Endothelial cell (in vitro differentiated cells): ENCODE data around the gene RNF10. TPM values are rescaled to one million over a fixed set of nuclear protein-coding genes. Genes with fewer than 3 reads are reported as not detected.
A peak's percentile ranks its signal among the peaks of the same experiment; 100 is the strongest.

Source experiments
- DNase-seq: peaks from one replicate; pipeline ENCODE4 v3.0.0; 2021; ENCODE audit warnings: low spot score
- H3K27ac Mint-ChIP-seq: one replicate; pipeline ENCODE4 v1.8.0; 2021; ENCODE audit warnings: mixed read lengths, inconsistent platforms; ENCODE audit not compliant: unreplicated experiment
- H3K27me3 Mint-ChIP-seq: one replicate; pipeline ENCODE4 v1.8.0; 2021; ENCODE audit warnings: mild to moderate bottlenecking, moderate library complexity, mixed read lengths, inconsistent platforms; ENCODE audit not compliant: unreplicated experiment
- H3K36me3 Mint-ChIP-seq: one replicate; pipeline ENCODE4 v1.8.0; 2021; ENCODE audit warnings: mild to moderate bottlenecking, low read depth, mixed read lengths, inconsistent platforms; ENCODE audit not compliant: unreplicated experiment
- H3K4me1 Mint-ChIP-seq: one replicate; pipeline ENCODE4 v1.8.0; 2021; ENCODE audit warnings: mild to moderate bottlenecking, mixed read lengths, inconsistent platforms; ENCODE audit not compliant: unreplicated experiment
- H3K4me3 Mint-ChIP-seq: one replicate; pipeline ENCODE4 v1.8.0; 2021; ENCODE audit warnings: mild to moderate bottlenecking, mixed read lengths, inconsistent platforms; ENCODE audit not compliant: unreplicated experiment
- H3K9me3 Mint-ChIP-seq: one replicate; pipeline ENCODE4 v1.8.0; 2021; ENCODE audit warnings: mixed read lengths, inconsistent platforms; ENCODE audit not compliant: unreplicated experiment
- CTCF ChIP-seq: fragments of 200-600 bp; sonication (generic); IDR thresholded peaks from one replicate; pipeline ENCODE4 v1.5.0; 2021; ENCODE audit warnings: antibody characterized with exemption; ENCODE audit not compliant: unreplicated experiment
- total RNA-seq: library from RNA; stranded (reverse); fragmentation: NEBNext Ultra II Directional; extraction: Animal tissue kit (Norgen Biotek cat#: 25700); gene quantifications from one replicate; pipeline ENCODE4 v1.2.1, GENCODE V29; 2021; ENCODE audit not compliant: unreplicated experiment

RNF10 gene
- total RNA-seq, 1 donor from 2014 or later, result 157 TPM

- Mint-ChIP-seq H3K4me3 (no peak overlapping the region), H3K9me3 (no peaks in the 10 kb centered on the region), H3K4me1 (no peaks in the 10 kb centered on the region), H3K36me3 (peaks cover 51% of the 10 kb centered on the region), H3K27me3 (no peaks in the 10 kb centered on the region), H3K27ac (no peak overlapping the region)
- TF ChIP-seq CTCF, result no peak
- DNase-seq, result no peak
Measured at GRCh38 chr12:120562906-120563305, 28.8 kb downstream of the RNF10 start.

- DNase-seq, result no peak
- TF ChIP-seq CTCF, result no peak
- Mint-ChIP-seq H3K36me3 (peaks cover 49% of the 10 kb centered on the region), H3K4me1 (no peaks in the 10 kb centered on the region), H3K27me3 (no peaks in the 10 kb centered on the region), H3K4me3 (no peak overlapping the region), H3K9me3 (no peaks in the 10 kb centered on the region), H3K27ac (no peak overlapping the region)
Measured at GRCh38 chr12:120563495-120563894, 29.3 kb downstream of the RNF10 start.

- peaks cover 37% of the 10 kb centered on the region for H3K36me3 Mint-ChIP-seq
- no peak for DNase-seq
- no peaks in the 10 kb centered on the region for H3K4me1 Mint-ChIP-seq
- H3K27me3 Mint-ChIP-seq, result peaks cover 1% of the 10 kb centered on the region
- no peak for TF ChIP-seq CTCF
- no peaks in the 10 kb centered on the region for H3K9me3 Mint-ChIP-seq
- no peak overlapping the region for H3K27ac Mint-ChIP-seq
- H3K4me3 Mint-ChIP-seq, result no peak overlapping the region
Measured at GRCh38 chr12:120571299-120571698, 37.1 kb downstream of the RNF10 start.

GRCh38 chr12:120573560-120573959, 39.4 kb downstream of the RNF10 start:
- no peak for DNase-seq
- Mint-ChIP-seq H3K4me3 (no peak overlapping the region), H3K9me3 (no peaks in the 10 kb centered on the region), H3K36me3 (peaks cover 37% of the 10 kb centered on the region), H3K4me1 (no peaks in the 10 kb centered on the region), H3K27me3 (peaks cover 1% of the 10 kb centered on the region), H3K27ac (peak overlapping the region; percentile 36)
- TF ChIP-seq CTCF, result no peak

GRCh38 chr12:120574106-120574505, 40.0 kb downstream of the RNF10 start:
- Mint-ChIP-seq H3K27me3 (peaks cover 1% of the 10 kb centered on the region), H3K9me3 (no peaks in the 10 kb centered on the region), H3K36me3 (peaks cover 42% of the 10 kb centered on the region), H3K4me1 (no peaks in the 10 kb centered on the region), H3K4me3 (peak overlapping the region; percentile 24), H3K27ac (peak overlapping the region; percentile 36)
- no peak for DNase-seq
- no peak for TF ChIP-seq CTCF
